NCI-H2196 (cell line): ENCODE results near the gene MSI1.
"Not testable (repeated sequence)": the region's sequence is repeated elsewhere in the genome, so short reads cannot be mapped to it uniquely, and the experiment has no call there.

ENCODE experiments used
- DNase-seq: peaks from one replicate; lab custom pipeline; 2025; ENCODE audit not compliant: unreplicated experiment; lab: John Stamatoyannopoulos, UW

MSI1 gene

DNA sequence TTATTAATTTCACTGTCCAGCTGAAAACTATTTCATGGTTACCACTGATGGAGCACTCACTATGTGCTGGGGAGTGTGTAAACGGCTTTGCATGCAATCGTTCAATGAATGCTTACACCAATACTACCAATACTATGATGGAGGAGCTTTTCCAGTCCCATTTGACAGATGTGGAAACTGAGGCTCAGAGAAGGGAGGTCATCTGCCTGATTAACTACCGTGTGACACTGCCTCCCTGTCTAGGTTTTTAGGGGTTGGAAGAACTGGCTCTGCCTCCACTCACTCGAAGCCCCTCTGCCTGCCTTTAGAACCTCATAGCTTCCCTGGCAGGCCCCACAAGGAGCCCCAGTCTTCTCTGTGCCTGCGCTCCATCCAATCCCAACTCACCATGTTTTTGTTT, 11.9 kb downstream of the MSI1 start:
- no peak for DNase-seq

- peak; percentile 65 for DNase-seq
Measured at GRCh38 chr12:120356567-120357030, 12.4 kb downstream of the MSI1 start.

GRCh38 chr12:120353556-120354317, 15.2 kb downstream of the MSI1 start:
- DNase-seq, result no peak

GRCh38 chr12:120353136-120353535, 15.8 kb downstream of the MSI1 start:
- no peak for DNase-seq

GRCh38 chr12:120352117-120352516, 16.8 kb downstream of the MSI1 start:
- no peak for DNase-seq

DNA sequence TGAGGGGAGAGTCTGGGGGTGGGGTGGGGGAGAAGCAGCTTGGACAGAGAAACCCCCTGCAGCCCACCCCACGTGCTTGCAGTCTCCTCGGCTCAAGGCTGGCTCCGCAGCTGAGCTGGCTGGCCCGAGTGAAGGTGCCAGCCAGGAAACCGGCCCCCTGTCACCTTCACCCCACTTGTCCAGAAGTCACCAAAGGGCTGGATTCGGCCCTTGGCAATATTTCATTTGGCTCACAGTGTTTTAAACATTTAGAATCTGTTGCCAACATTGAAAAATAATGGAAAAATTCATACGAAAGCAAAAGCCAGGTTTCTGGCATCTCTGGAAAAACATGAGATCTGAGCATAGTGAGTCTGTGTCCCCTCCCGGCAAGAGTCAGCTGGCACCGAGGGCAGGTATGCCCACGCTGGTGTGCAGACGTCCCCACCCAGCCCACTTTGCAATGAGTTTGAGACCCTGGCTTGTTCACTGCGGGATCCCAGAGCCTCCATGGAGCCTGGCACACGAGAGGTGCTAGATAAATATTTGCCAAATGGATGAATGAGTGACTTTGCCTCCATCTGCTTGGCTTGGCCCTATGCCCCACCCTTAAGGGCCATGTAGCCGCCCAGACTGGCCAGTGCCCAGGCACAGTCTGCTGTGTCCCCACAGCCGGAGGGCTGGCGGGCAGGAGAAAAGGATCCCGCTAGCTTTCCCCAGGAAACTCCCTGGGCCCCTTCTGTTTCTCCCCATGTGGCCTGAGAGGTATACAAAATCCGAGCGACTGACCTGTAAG, 18.2 kb downstream of the MSI1 start:
- peak; percentile 72 for DNase-seq

DNA sequence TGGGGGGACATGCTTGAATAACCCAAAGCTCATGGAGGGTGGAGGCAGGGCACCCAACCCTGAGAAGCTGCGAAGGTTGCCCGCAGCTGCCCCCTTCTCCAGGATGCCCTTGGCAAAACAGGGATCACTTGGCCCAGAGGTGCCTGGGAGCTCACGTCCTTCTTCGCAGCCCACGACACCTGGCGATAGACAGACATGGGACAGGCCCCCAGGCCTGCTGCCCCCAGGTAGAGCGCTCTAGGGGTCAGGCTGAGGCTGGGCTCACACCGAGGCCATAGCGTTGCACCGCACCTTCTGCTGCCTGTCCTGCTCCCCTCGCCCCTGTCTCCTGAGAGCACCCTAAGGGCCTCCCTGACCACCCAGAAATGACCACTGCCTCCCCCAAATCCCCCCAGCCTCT, 21.2 kb downstream of the MSI1 start:
- no peak for DNase-seq

DNA sequence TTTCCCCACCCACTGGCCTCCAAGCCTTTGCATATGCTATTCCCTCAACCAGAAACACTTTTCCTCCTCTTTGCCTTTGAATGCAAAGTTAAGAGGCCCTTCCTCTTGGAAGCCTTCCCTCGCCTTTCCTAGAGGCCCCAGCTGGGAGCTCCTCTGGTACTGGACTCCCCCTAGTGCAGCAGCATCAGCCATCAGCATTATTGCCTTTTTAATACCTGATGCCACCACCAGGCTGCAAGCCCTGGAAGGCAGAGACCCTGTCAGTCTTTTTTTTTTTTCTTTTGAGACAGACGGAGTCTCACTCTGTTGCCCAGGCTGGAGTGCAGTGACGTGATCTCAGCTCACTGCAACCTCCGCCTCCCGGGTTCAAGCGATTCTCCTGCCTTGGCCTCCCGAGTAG, 22.3 kb downstream of the MSI1 start:
- DNase-seq, result no peak

GRCh38 chr12:120346031-120346430, 22.9 kb downstream of the MSI1 start:
- DNase-seq, result no peak

DNA sequence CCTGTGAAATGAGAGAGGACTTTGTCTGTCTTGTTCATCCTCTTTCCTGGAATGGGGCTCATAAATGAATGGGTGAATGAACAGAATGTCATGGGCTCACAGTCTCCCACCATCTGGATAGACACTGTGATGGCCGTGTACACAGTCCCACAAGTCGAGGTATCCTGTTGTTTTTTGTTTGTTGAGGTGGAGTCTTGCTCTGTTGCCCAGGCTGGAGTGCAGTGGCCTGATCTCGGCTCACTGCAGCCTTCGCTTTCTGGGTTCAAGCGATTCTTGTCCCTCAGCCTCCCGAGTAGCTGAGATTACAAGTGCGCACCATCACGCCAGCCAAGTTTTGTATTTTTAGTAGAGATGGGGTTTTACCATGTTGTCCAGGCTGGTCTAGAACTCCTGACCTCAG, 25.3 kb downstream of the MSI1 start:
- no peak for DNase-seq

GRCh38 chr12:120343039-120343537, 25.9 kb downstream of the MSI1 start:
- DNase-seq, result no peak

GRCh38 chr12:120342175-120343038, 26.6 kb downstream of the MSI1 start:
- DNase-seq, result no peak

GRCh38 chr12:120339256-120339655, 29.7 kb downstream of the MSI1 start:
- DNase-seq, result no peak

- DNase-seq, result no peak
Measured at GRCh38 chr12:120337730-120338129, 31.2 kb downstream of the MSI1 start.

DNA sequence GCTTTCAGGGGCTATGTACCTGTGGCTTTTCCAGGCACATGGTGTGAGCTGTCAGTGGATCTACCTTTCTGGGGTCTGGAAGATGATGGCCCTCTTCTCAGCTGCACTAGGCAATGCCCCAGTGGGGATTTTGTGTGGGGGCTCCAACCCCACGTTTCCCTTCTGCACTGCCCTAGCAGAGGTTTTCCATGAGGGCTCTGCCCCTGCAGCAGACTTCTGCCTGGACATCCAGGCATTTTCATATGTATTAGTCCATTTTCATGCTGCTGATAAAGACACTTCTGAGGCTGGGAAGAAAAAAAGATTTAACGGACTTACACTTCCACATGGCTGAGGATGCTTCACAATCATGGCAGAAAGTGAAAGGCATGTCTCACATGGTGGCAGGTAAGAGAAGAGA, 32.6 kb downstream of the MSI1 start:
- not testable (repeated sequence) for DNase-seq

- DNase-seq, result peak; percentile 55
Measured at GRCh38 chr12:120335447-120335846, 33.5 kb downstream of the MSI1 start.

DNA sequence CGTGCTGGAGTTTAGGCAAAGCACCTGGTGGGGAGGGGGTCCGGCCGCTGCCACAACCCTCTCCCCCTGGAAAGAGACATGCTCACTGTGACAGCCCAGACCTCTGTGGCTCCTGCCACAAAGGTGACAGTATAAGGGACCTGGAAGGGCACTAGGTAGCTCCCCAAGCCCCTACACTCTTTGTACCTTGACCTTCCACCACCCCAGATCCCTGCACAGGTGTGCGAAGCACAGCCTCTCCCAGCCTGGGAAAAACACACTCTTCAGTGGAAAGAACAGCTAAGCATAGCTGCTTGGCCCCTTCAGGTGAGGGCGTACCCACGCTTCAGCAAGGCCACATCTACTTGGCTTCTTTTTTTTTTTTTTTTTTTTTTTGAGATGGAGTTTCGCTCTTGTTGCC, 36.4 kb downstream of the MSI1 start:
- DNase-seq, result no peak

GRCh38 chr12:120332041-120332440, 36.9 kb downstream of the MSI1 start:
- no peak for DNase-seq

- no peak for DNase-seq
Measured at GRCh38 chr12:120331390-120331789, 37.6 kb downstream of the MSI1 start.

- DNase-seq, result no peak
Measured at GRCh38 chr12:120328228-120328627, 40.7 kb downstream of the MSI1 start.

- DNase-seq, result no peak
Measured at GRCh38 chr12:120327593-120327992, 41.4 kb downstream of the MSI1 start, which contains the start of gene PLA2G1B. Gene PLA2G1B, minus strand, starts transcription at chr12:120327779. Its CDS starts 26 bp downstream, at chr12:120327753.
